HG03095 (cell line): ENCODE results near the gene PTPRN2.
"Not testable (repeated sequence)": the region's sequence is repeated elsewhere in the genome, so short reads cannot be mapped to it uniquely, and the experiment has no call there.

Source experiments
- ATAC-seq: cut with Tn5 transposase; IDR thresholded peaks from one replicate; pipeline ENCODE4 v1.9.1; 2021; ENCODE audit warnings: moderate library complexity; ENCODE audit not compliant: unreplicated experiment

PTPRN2 gene

GRCh38 chr7:157850481-157851444 lies 736.9 kb downstream of the PTPRN2 start:
- ATAC-seq, result no peak

DNA sequence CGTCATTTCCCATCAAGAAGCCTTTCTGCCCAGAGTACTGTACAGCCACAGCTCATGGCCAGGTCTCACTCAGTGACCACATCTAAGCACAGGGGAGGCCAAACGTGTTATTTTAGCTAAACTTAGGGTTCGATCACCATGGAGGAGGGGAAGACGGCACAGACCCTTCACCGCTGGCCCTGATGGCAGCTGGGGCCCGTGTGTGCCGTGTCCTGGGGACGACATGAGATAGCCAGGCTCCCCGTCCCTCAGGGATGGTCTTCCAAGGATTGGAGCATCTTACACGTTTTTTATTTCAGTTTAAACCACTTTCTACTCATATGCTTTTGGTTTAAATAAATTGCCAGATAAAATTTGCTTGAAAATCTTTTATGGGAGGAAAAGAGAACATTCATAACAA lies 737.9 kb downstream of the PTPRN2 start:
- ATAC-seq, result no peak

GRCh38 chr7:157849341-157849596 lies 738.4 kb downstream of the PTPRN2 start:
- no peak for ATAC-seq

DNA sequence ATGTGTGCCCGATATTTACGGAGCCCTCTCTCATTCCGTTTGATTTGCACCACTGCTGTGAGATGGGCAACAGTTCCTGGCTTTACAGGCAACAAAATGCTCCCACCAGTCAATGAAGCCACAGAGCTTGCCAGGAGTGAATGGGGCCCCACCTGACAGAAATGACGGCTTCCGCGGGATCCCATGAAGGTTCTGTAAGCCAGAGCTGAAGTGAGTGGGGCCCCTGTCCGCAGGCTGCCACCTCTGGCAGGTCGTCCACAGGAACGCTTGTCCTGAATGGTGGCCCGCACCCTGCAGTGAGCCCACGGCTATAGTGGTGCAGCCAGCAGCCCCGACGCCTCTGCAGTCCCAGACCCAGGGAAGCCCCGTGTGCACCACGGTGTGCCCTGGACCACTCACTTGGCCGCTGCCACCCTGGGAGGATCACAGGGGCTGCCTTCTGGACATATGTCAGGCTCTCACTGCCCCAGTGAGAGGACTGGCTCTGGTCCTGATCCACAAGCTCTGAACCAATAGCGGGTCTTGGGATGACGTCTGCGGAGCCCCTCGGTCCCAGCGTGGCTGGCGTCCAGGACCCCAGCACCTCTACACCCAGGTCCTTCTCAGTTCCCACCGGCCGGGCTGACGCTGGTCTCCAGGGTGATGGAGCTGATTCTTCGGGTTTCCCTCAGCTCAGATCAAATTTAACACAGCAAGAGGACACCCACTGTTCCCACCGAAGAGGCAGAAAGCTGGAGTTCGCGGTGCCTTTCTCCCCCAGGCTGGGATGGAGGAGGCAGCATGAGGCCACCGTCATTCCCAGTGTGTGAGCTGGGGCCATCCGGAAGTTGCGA lies 738.9 kb downstream of the PTPRN2 start:
- ATAC-seq, result no peak

GRCh38 chr7:157847756-157848487 lies 739.7 kb downstream of the PTPRN2 start:
- not testable (repeated sequence) for ATAC-seq

DNA sequence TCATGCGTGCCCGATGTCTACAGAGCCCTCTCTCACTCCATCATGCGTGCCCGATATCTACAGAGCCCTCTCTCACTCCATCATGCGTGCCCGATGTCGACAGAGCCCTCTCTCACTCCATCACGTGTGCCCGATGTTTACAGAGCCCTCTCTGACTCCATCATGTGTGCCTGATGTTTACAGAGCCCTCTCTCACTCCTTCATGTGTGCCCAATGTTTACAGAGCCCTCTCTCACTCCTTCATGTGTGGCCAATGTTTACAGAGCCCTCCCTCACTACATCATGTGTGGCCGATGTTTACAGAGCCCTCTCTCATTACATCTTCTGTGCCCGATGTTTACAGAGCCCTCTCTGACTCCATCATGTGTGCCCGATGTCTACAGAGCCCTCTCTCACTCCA lies 740.9 kb downstream of the PTPRN2 start:
- not testable (repeated sequence) for ATAC-seq

DNA sequence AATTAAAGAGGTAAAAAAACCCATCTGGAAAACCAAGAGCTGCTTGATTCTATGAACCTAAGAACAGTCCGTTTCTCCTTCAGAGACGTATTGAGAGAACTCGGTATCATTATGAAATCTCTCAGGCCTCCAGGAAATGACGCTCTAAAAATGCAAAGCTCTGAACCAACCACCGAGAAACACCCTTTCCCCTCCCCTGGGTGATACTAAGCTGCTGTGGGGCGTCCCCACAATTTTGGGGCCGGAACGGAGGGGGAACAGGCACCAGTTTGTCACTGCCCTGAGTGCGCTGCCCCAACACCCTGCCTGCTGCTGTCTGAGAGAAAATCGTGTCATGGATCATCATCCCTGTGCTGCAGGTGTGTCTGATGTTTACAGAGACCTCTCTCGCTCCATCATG lies 741.4 kb downstream of the PTPRN2 start:
- ATAC-seq, result no peak

DNA sequence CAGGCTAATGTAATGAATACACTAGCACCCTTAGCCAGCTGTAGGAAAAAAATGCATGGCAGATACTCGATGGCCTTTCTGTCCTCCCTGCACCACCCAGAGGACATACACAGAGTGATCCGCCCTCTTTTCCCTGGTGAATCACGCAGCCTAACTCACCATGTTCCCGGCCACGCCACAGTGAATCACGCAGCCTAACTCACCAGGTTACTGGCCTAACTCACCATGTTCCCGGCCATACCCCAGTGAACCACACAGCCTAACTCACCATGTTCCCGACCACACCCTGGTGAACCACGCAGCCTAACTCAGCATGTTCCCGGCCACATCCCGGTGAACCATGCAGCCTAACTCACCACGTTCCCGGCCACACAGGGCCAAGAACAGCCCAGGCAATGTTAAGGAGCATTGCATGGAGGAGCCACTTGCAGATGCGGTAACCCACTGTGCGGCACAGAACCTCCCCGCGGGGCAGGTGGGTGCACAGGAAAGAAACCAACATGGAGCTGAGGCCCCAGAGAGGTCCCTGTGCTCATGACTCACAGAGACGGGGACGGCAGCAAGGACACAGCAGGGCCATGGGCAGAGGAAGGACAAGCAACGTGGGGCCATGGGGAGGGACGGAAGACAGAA lies 742.3 kb downstream of the PTPRN2 start:
- no peak for ATAC-seq

- no peak for ATAC-seq
These were observed 743.0 kb downstream of the PTPRN2 start for GRCh38 chr7:157844611-157845010.

DNA sequence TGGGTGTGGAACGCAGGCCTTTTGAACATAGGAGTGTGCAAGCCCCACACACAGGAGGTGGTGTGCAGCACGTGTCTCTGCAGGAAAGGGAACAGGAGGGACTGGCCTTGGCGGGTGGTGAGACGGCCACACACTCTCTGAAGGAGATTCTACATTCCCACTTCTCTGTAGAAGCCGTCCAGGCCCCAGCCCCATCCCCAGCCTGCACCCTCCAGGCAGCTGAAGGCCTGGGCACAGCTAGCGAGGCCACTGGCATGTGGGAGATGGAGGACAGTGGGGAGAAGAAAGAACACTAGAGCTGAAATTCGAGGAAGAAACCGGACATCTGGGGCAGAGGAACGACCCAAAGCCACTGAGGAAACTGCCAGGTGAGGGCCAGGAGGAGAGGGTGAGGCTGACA lies 743.5 kb downstream of the PTPRN2 start:
- ATAC-seq, result no peak

GRCh38 chr7:157843336-157844140 lies 744.1 kb downstream of the PTPRN2 start:
- no peak for ATAC-seq

DNA sequence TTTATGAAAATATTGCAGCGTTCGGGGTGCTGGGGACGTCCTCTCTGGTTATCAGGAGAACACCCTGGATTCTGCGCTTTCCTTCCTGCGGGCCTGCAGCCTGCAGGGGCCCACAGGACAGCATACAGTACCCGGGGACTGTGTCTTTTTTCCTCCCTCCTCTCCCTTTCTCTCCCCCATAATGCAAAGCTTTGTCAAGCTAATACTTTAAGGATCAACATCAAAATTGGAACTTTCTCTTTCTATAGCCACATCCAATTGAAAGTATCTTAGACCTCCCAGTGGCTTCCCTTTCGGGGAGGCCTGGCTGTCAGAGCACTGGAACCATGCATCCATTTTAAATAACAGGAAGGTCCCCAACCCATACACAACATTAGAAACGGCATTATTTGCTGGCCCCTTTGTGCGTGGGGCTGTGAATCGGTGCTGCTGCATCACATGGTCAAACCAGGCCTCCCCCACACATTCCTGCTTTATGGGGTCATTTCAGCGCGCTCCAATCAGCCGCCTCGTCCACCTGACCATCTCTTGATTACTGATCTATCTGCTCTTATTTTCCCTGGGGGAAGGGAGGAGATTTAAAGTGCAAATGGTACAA lies 745.8 kb downstream of the PTPRN2 start:
- no peak for ATAC-seq

DNA sequence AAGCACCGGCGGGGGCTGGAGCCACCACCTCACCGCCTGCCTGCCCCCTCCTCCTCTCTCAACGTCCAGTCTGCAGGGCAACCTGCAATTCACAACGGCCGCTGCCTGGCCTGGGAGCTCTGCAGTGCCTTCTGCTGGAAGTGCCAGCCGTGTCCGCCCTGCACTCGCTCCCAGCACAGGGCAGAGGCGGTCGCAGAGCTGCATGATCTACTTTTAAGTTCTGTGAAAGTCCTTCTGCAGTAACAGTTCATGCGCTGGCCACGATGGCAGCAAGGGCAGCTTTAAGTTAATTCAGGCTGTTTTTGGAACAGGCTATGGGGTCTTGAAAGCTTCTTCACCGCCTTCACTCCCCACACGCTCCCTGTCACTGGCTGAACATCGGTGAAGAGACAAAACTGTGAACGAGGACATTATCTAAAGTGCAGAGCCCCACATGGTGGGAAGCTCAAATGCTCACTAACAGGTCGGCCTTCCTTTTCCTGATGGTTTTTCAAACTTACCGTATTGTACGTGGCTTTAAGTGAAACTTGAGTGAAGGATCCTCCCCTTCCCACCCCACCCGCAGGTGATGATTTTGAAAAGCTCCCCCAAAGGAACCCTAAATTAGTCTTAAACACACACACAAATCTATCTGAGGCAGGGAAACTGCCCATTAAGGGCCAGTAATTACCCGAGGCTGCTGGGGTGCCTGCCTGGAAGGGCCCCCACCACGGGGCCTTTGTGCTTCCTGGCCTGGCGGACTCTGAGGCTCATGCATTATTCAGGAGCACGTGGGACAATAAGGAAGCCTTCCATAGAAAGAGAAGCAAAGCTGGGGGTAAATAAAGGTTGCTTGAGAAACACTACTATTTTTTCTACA lies 746.5 kb downstream of the PTPRN2 start:
- ATAC-seq, result no peak

GRCh38 chr7:157840174-157840913 lies 747.3 kb downstream of the PTPRN2 start:
- ATAC-seq, result no peak

GRCh38 chr7:157839672-157840167 lies 747.9 kb downstream of the PTPRN2 start:
- no peak for ATAC-seq

DNA sequence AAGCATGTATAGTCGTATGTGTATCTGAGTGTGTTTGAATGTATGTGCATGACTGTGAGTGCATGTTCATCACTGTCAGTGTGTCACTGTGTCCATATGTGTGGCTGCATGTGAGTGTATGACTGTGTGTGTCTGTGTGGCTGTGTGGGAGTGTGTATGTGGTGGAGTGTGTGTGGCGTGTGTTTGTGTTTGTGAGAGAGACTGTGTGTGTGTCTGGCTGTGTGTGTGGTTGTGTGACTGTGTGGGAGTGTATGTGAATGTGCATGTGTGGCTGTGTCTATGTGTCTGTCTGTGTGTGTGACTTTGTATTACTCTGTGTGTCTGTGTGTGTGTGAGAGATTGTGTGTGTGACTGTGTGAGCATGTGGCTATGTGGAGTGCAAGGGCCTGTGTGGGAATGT lies 748.4 kb downstream of the PTPRN2 start:
- no peak for ATAC-seq

GRCh38 chr7:157837561-157837960 lies 750.1 kb downstream of the PTPRN2 start:
- ATAC-seq, result no peak

- no peak for ATAC-seq
These were observed 750.6 kb downstream of the PTPRN2 start for GRCh38 chr7:157837047-157837446.
